Skeletal muscle cell (primary cell): Measurements from ENCODE around the gene DTX3.
"Not testable (repeated sequence)": the region's sequence is repeated elsewhere in the genome, so short reads cannot be mapped to it uniquely, and the experiment has no call there.

Experiments used
- DNase-seq: peaks from one replicate; pipeline ENCODE4 v3.0.0-alpha.2; 2010; ENCODE audit warnings: low read depth
- H3K4me3 ChIP-seq: 2 replicates; pipeline ENCODE4 v1.5.1; 2011; ENCODE audit warnings: low read depth, mild to moderate bottlenecking, control low read depth, low read length, moderate library complexity

The DTX3 gene

GRCh38 chr12:57616383-57617101, 11.9 kb downstream of the DTX3 start:
- no peak overlapping the region for H3K4me3 ChIP-seq

GRCh38 chr12:57617942-57618341, 13.3 kb downstream of the DTX3 start:
- no peak overlapping the region for H3K4me3 ChIP-seq
- DNase-seq, result no peak

More at GRCh38 chr12:57616383-57617101, 11.9 kb downstream of the DTX3 start:
- peak; percentile 31 for DNase-seq

- not testable (repeated sequence) for DNase-seq, H3K4me3 ChIP-seq
Measured at GRCh38 chr12:57618431-57618830, 13.8 kb downstream of the DTX3 start.

- DNase-seq, result no peak
- no peak overlapping the region for H3K4me3 ChIP-seq
Measured at GRCh38 chr12:57618966-57619433, 14.4 kb downstream of the DTX3 start.

GRCh38 chr12:57619434-57620244, 15.0 kb downstream of the DTX3 start:
- DNase-seq, result no peak
- no peak overlapping the region for H3K4me3 ChIP-seq

- no peak overlapping the region for H3K4me3 ChIP-seq
- no peak for DNase-seq
Measured at GRCh38 chr12:57620245-57620935, 15.8 kb downstream of the DTX3 start.

GRCh38 chr12:57620936-57621496, 16.4 kb downstream of the DTX3 start:
- H3K4me3 ChIP-seq, result peak overlapping the region; percentile 44
- DNase-seq, result no peak

GRCh38 chr12:57621497-57622292, 17.1 kb downstream of the DTX3 start:
- no peak for DNase-seq
- H3K4me3 ChIP-seq, result peak overlapping the region; percentile 44

- no peak for DNase-seq
- no peak overlapping the region for H3K4me3 ChIP-seq
Measured at GRCh38 chr12:57622293-57623245, 17.9 kb downstream of the DTX3 start.

- no peak for DNase-seq
Measured at GRCh38 chr12:57623385-57623784, 18.8 kb downstream of the DTX3 start.

GRCh38 chr12:57623811-57624390, 19.3 kb downstream of the DTX3 start:
- H3K4me3 ChIP-seq, result no peak overlapping the region
- DNase-seq, result no peak

More at GRCh38 chr12:57623385-57623784, 18.8 kb downstream of the DTX3 start:
- no peak overlapping the region for H3K4me3 ChIP-seq

GRCh38 chr12:57624441-57625220, 20.0 kb downstream of the DTX3 start:
- DNase-seq, result no peak
- no peak overlapping the region for H3K4me3 ChIP-seq

GRCh38 chr12:57625261-57626032, 20.8 kb downstream of the DTX3 start:
- no peak for DNase-seq
- H3K4me3 ChIP-seq, result no peak overlapping the region

- DNase-seq, result no peak
- no peak overlapping the region for H3K4me3 ChIP-seq
Measured at GRCh38 chr12:57626111-57626920, 21.7 kb downstream of the DTX3 start.

- H3K4me3 ChIP-seq, result no peak overlapping the region
- no peak for DNase-seq
Measured at GRCh38 chr12:57626921-57627445, 22.4 kb downstream of the DTX3 start.
